Motor neuron (in vitro differentiated cells): ENCODE data around the gene GALNT5. TPM values are rescaled to one million over a fixed set of nuclear protein-coding genes. Genes with fewer than 3 reads are reported as not detected.
"Not testable (repeated sequence)": the region's sequence is repeated elsewhere in the genome, so short reads cannot be mapped to it uniquely, and the experiment has no call there.

Experiments
- ATAC-seq, 8 experiments: fragments of 200-7000 bp; cut with Tn5 transposase; replicated peaks in 6 of 8; 2 replicates each; pipeline ENCODE4 v1.8.0; 2021; ENCODE audit warnings: mild to moderate bottlenecking in 8 of 8, moderate library complexity in 8 of 8
- H3K27ac ChIP-seq, 2 donors: fragments of 250-450 bp; sonication (Bioruptor Pico); 2 replicates each; pipeline ENCODE4 v1.9.0; 2021; ENCODE audit warnings: antibody characterized with exemption in 2 of 2, mild to moderate bottlenecking in 2 of 2, moderate library complexity in 1 of 2
- H3K4me1 ChIP-seq, 2 donors: fragments of 250-450 bp; sonication (Bioruptor Pico); replicated peaks in 1 of 2; 2 replicates each; pipeline ENCODE4 v1.6.1; 2021; ENCODE audit warnings: antibody characterized with exemption in 2 of 2, mild to moderate bottlenecking in 2 of 2, moderate library complexity in 1 of 2
- H3K4me3 ChIP-seq, 5 donors: fragments of 250-450 bp; sonication (Bioruptor Pico); 2 replicates each; pipeline ENCODE4 v1.9.0; 2021; ENCODE audit warnings: antibody characterized with exemption in 5 of 5, mild to moderate bottlenecking in 5 of 5, moderate library complexity in 4 of 5
- WGBS, 10 experiments: fragments of 450-650 bp; shearing (Covaris generic); methylation state at CpG; one replicate each; pipeline ENCODE4 v1.0.0; 2022; 5-methylcytosine and 5-hydroxymethylcytosine counted together
- in situ Hi-C, 9 experiments: fragments of 400-800 bp; cut with MboI; loops; one replicate each; pipeline ENCODE4 v1.15.0; 2021; ENCODE audit warnings: low sequenced_read_pairs in 9 of 9, low pct_unique_long_range_greater_than_20kb in 2 of 9; ENCODE audit not compliant: unreplicated experiment in 9 of 9
- total RNA-seq, 8 experiments: library from RNA; unstranded; fragments of 300-600 nt; gene quantifications; 2 replicates each; pipeline versions ENCODE4 v1.2.3 to v1.2.4, GENCODE V29; 2022

The GALNT5 gene
- 10 to 100 TPM in 1 of 8 experiments, under 1 TPM in 6, not detected in 1; 0.04 to 11.0 (median 0.35) TPM for total RNA-seq

- peak; percentile 16 to 83 (median 58) for ATAC-seq
- H3K27ac ChIP-seq = no peak within 1 kb of the TSS
- in situ Hi-C loops = no loop called here
These were observed at the start of gene GALNT5 for GRCh38 chr2:157257312-157258252. Gene GALNT5 (plus strand): TSS chr2:157257705. CDS start chr2:157258083, 378 bp downstream.

GRCh38 chr2:157216286-157216965 lies 41.1 kb upstream of the GALNT5 start:
- Histone ChIP-seq H3K27ac (no peak overlapping the region), H3K4me3 (no peak overlapping the region), H3K4me1 (no peaks in the 10 kb centered on the region)
- in situ Hi-C loops = loop anchor here in 1 of 9 experiments (25.0 kb wide), 1 partner anchor 1829 kb away; no protein-coding TSS in a partner anchor
- ATAC-seq = no peak

More at GRCh38 chr2:157257312-157258252, at the start of gene GALNT5:
- Histone ChIP-seq H3K4me1 (peaks cover 0 to 3% of the 10 kb centered on the region in 2 donors), H3K4me3 (no peak within 1 kb of the TSS)
- WGBS, 10 experiments = 1 to 63% (median 40%) methylated on average over 4 to 11 of the region's 15 CpGs; no CpG with 5 or more reads in 1 of the 10 experiments

- Histone ChIP-seq H3K27ac (no peak overlapping the region), H3K4me1 (no peaks in the 10 kb centered on the region), H3K4me3 (no peak overlapping the region)
- in situ Hi-C loops = loop anchor here in 1 of 9 experiments (25.0 kb wide), 1 partner anchor 1830 kb away; no protein-coding TSS in a partner anchor
- ATAC-seq = no peak
- WGBS, 10 experiments = 56 to 100% (median 85%) methylated on average over 2 of the region's 2 CpGs
These were observed 40.1 kb upstream of the GALNT5 start for GRCh38 chr2:157217409-157217808.

GRCh38 chr2:157218911-157219310 lies 38.6 kb upstream of the GALNT5 start:
- H3K4me1 ChIP-seq = no peaks in the 10 kb centered on the region
- H3K4me3 ChIP-seq = no peak overlapping the region
- H3K27ac ChIP-seq = no peak overlapping the region
- ATAC-seq = no peak
- WGBS, 10 experiments = 0 to 100% (median 79%) methylated on average over 1 to 2 of the region's 2 CpGs; no CpG with 5 or more reads in 2 of the 10 experiments
- in situ Hi-C loops = loop anchor here in 1 of 9 experiments (25.0 kb wide), 1 partner anchor 1832 kb away; no protein-coding TSS in a partner anchor

- 20 to 100% (median 56%) methylated on average over 1 of the region's 1 CpG; no CpG with 5 or more reads in 6 of the 10 experiments for WGBS, 10 experiments
- Histone ChIP-seq H3K27ac (no peak overlapping the region), H3K4me1 (no peaks in the 10 kb centered on the region), H3K4me3 (no peak overlapping the region)
- in situ Hi-C loops = loop anchor here in 1 of 9 experiments (25.0 kb wide), 1 partner anchor 1833 kb away; no protein-coding TSS in a partner anchor
- no peak for ATAC-seq
These were observed 37.0 kb upstream of the GALNT5 start for GRCh38 chr2:157220502-157220901.

- in situ Hi-C loops = loop anchor here in 1 of 9 experiments (25.0 kb wide), 1 partner anchor 1834 kb away; no protein-coding TSS in a partner anchor
- WGBS, 10 experiments = 0 to 100% (median 100%) methylated on average over 1 to 2 of the region's 2 CpGs; no CpG with 5 or more reads in 3 of the 10 experiments
- no peak overlapping the region for H3K27ac ChIP-seq
- no peak overlapping the region for H3K4me3 ChIP-seq
- peak in 1 of 8 experiments; percentile 23 for ATAC-seq
- H3K4me1 ChIP-seq = no peaks in the 10 kb centered on the region
These were observed 36.0 kb upstream of the GALNT5 start for GRCh38 chr2:157221394-157221988.

- no peak overlapping the region for H3K4me3 ChIP-seq
- in situ Hi-C loops = loop anchor here in 1 of 9 experiments (25.0 kb wide), 1 partner anchor 1836 kb away; no protein-coding TSS in a partner anchor
- ATAC-seq = no peak
- H3K4me1 ChIP-seq = no peaks in the 10 kb centered on the region
- WGBS, 10 experiments = 17 to 100% (median 80%) methylated on average over 1 to 5 of the region's 5 CpGs; no CpG with 5 or more reads in 2 of the 10 experiments
- no peak overlapping the region for H3K27ac ChIP-seq
These were observed 33.8 kb upstream of the GALNT5 start for GRCh38 chr2:157223624-157224205.

GRCh38 chr2:157224448-157224847 lies 33.1 kb upstream of the GALNT5 start:
- H3K4me1 ChIP-seq, H3K27ac ChIP-seq, ATAC-seq, H3K4me3 ChIP-seq: not testable (repeated sequence)
- WGBS, 10 experiments = 100% methylated on average over 1 of the region's 2 CpGs; no CpG with 5 or more reads in 9 of the 10 experiments
- in situ Hi-C loops = loop anchor here in 1 of 9 experiments (25.0 kb wide), 1 partner anchor 1837 kb away; no protein-coding TSS in a partner anchor

- 4 to 86% (median 63%) methylated on average over 1 of the region's 1 CpG; no CpG with 5 or more reads in 4 of the 10 experiments for WGBS, 10 experiments
- no peak overlapping the region for H3K27ac ChIP-seq
- no peak for ATAC-seq
These were observed 29.9 kb upstream of the GALNT5 start for GRCh38 chr2:157227592-157227991.

GRCh38 chr2:157228946-157229345 lies 28.6 kb upstream of the GALNT5 start:
- no peak overlapping the region for H3K4me3 ChIP-seq
- in situ Hi-C loops = no loop called here
- H3K27ac ChIP-seq = no peak overlapping the region
- no peak for ATAC-seq
- H3K4me1 ChIP-seq = no peaks in the 10 kb centered on the region

More at GRCh38 chr2:157227592-157227991, 29.9 kb upstream of the GALNT5 start:
- no peaks in the 10 kb centered on the region for H3K4me1 ChIP-seq
- in situ Hi-C loops = no loop called here
- H3K4me3 ChIP-seq = no peak overlapping the region

- in situ Hi-C loops = no loop called here
These were observed 27.9 kb upstream of the GALNT5 start for GRCh38 chr2:157229572-157229971.

GRCh38 chr2:157231476-157231875 lies 26.0 kb upstream of the GALNT5 start:
- no peak for ATAC-seq
- in situ Hi-C loops = no loop called here
- H3K4me1 ChIP-seq = no peaks in the 10 kb centered on the region
- no peak overlapping the region for H3K27ac ChIP-seq
- no peak overlapping the region for H3K4me3 ChIP-seq

More at GRCh38 chr2:157229572-157229971, 27.9 kb upstream of the GALNT5 start:
- Histone ChIP-seq H3K4me1 (no peaks in the 10 kb centered on the region), H3K27ac (no peak overlapping the region), H3K4me3 (no peak overlapping the region)
- ATAC-seq = peak in 2 of 8 experiments; percentile 55 to 80
- WGBS, 10 experiments = 42 to 100% (median 90%) methylated on average over 1 to 2 of the region's 2 CpGs; no CpG with 5 or more reads in 3 of the 10 experiments
